Stimulated activated CD8-positive, alpha-beta memory T cell treated with anti-CD3 and anti-CD28 coated beads, Interleukin-2, amount 100 ng/mL, for 48 hours (primary cell): ENCODE results near the gene PPP2R5B.

Source experiments
- DNase-seq, 2 donors: peaks; one replicate each; pipeline ENCODE4 v3.0.0-alpha.2; 2020; ENCODE audit warnings: low read depth in 2 of 2

PPP2R5B gene

GRCh38 chr11:64923944-64924909, at the start of gene PPP2R5B:
Gene PPP2R5B (plus strand): TSS chr11:64924689. CDS start chr11:64925735, 1,046 bp downstream.
- peak; percentile 80 for DNase-seq

GRCh38 chr11:64875369-64876228, 48.9 kb upstream of the PPP2R5B start:
- no peak for DNase-seq

GRCh38 chr11:64876229-64876750, 48.2 kb upstream of the PPP2R5B start:
- DNase-seq: no peak

GRCh38 chr11:64876835-64877341, 47.6 kb upstream of the PPP2R5B start:
- no peak for DNase-seq

- DNase-seq: no peak
These were observed 46.9 kb upstream of the PPP2R5B start for GRCh38 chr11:64877390-64878222.

GRCh38 chr11:64878223-64878493, 46.3 kb upstream of the PPP2R5B start:
- DNase-seq: no peak

- peak; percentile 98 to 100 for DNase-seq
These were observed 45.8 kb upstream of the PPP2R5B start, which contains the start of gene EHD1 for GRCh38 chr11:64878494-64879243. Gene EHD1 (minus strand): TSS chr11:64878621. CDS start chr11:64878464, 157 bp downstream.

- no peak for DNase-seq
These were observed 45.1 kb upstream of the PPP2R5B start for GRCh38 chr11:64879244-64879900.

- DNase-seq: no peak
These were observed 44.1 kb upstream of the PPP2R5B start for GRCh38 chr11:64880240-64881001.

- no peak for DNase-seq
These were observed 43.0 kb upstream of the PPP2R5B start for GRCh38 chr11:64881476-64881875.

- no peak for DNase-seq
These were observed 42.2 kb upstream of the PPP2R5B start for GRCh38 chr11:64882243-64882642.

- no peak for DNase-seq
These were observed 40.9 kb upstream of the PPP2R5B start for GRCh38 chr11:64883575-64883974.

- DNase-seq: no peak
These were observed 40.5 kb upstream of the PPP2R5B start for GRCh38 chr11:64884019-64884418.

GRCh38 chr11:64885367-64886286, 38.9 kb upstream of the PPP2R5B start:
- DNase-seq: no peak

GRCh38 chr11:64887234-64887756, 37.2 kb upstream of the PPP2R5B start:
- no peak for DNase-seq

- DNase-seq: peak; percentile 81 to 83
These were observed 36.6 kb upstream of the PPP2R5B start for GRCh38 chr11:64887757-64888405.

GRCh38 chr11:64888406-64888728, 36.1 kb upstream of the PPP2R5B start:
- DNase-seq: no peak
